Kidney tubule cell (primary cell): Measurements from ENCODE around the gene ZKSCAN1.
A peak's percentile ranks its signal among the peaks of the same experiment; 100 is the strongest.
"Not testable (repeated sequence)": the region's sequence is repeated elsewhere in the genome, so short reads cannot be mapped to it uniquely, and the experiment has no call there.

ENCODE experiments used
- DNase-seq: peaks from one replicate; pipeline ENCODE4 v3.0.0-alpha.2; 2018; ENCODE audit warnings: low spot score

ZKSCAN1 gene

GRCh38 chr7:100015232-100016214 lies at the start of gene ZKSCAN1:
TSS of gene ZKSCAN1 (plus strand) at chr7:100015596. CDS start at chr7:100023507, 7,911 bp downstream.
- DNase-seq, result peak; percentile 94

- no peak for DNase-seq
Observed at GRCh38 chr7:99969298-99969697, 46.1 kb upstream of the ZKSCAN1 start.

- not testable (repeated sequence) for DNase-seq
Observed at GRCh38 chr7:99969813-99970212, 45.6 kb upstream of the ZKSCAN1 start.

GRCh38 chr7:99971242-99971641 lies 44.2 kb upstream of the ZKSCAN1 start:
- DNase-seq, result no peak

- DNase-seq, result peak; percentile 4
Observed at GRCh38 chr7:99973817-99974216, 41.6 kb upstream of the ZKSCAN1 start.

GRCh38 chr7:99974681-99975080 lies 40.7 kb upstream of the ZKSCAN1 start:
- DNase-seq, result no peak

GRCh38 chr7:99975782-99976521 lies 39.4 kb upstream of the ZKSCAN1 start, which contains the start of gene AZGP1:
TSS of gene AZGP1 (minus strand) at chr7:99976031. CDS start at chr7:99976020, 11 bp downstream.
- peak; percentile 57 for DNase-seq

GRCh38 chr7:99976626-99977025 lies 38.8 kb upstream of the ZKSCAN1 start:
- no peak for DNase-seq

- DNase-seq, result peak; percentile 30
Observed at GRCh38 chr7:99979814-99980225, 35.6 kb upstream of the ZKSCAN1 start.

GRCh38 chr7:99980448-99980872 lies 34.9 kb upstream of the ZKSCAN1 start:
- not testable (repeated sequence) for DNase-seq

GRCh38 chr7:99981066-99981465 lies 34.3 kb upstream of the ZKSCAN1 start:
- not testable (repeated sequence) for DNase-seq

- no peak for DNase-seq
Observed at GRCh38 chr7:99984593-99984992, 30.8 kb upstream of the ZKSCAN1 start.

- DNase-seq, result not testable (repeated sequence)
Observed at GRCh38 chr7:99987306-99987705, 28.1 kb upstream of the ZKSCAN1 start.

- no peak for DNase-seq
Observed at GRCh38 chr7:99987846-99988245, 27.6 kb upstream of the ZKSCAN1 start.

GRCh38 chr7:99990460-99990852 lies 24.9 kb upstream of the ZKSCAN1 start:
- no peak for DNase-seq

- DNase-seq, result not testable (repeated sequence)
Observed at GRCh38 chr7:99991543-99991942, 23.9 kb upstream of the ZKSCAN1 start.

- no peak for DNase-seq
Observed at GRCh38 chr7:99992330-99993038, 22.9 kb upstream of the ZKSCAN1 start.

GRCh38 chr7:99994819-99995218 lies 20.6 kb upstream of the ZKSCAN1 start:
- DNase-seq, result no peak

GRCh38 chr7:99996755-99997544 lies 18.4 kb upstream of the ZKSCAN1 start:
- no peak for DNase-seq

GRCh38 chr7:99997545-99998137 lies 17.8 kb upstream of the ZKSCAN1 start:
- DNase-seq, result peak; percentile 31

- no peak for DNase-seq
Observed at GRCh38 chr7:100000239-100000638, 15.2 kb upstream of the ZKSCAN1 start.
